IMR-90 (cell line): ENCODE data around the gene ATP10A. TPM values are rescaled to one million over a fixed set of nuclear protein-coding genes. Genes with fewer than 3 reads are reported as not detected.

ENCODE experiments used
- ATAC-seq: fragments of 200-7000 bp; cut with Tn5 transposase; 2 replicates; pipeline ENCODE4 v1.9.1; 2020; ENCODE audit warnings: low read depth, mild to moderate bottlenecking, moderate library complexity
- BruUV-seq: library from RNA; stranded (reverse); fragments of 400-500 nt; replicated peaks from 2 replicates; lab custom pipeline; 2021; lab: Mats Ljungman, UMichigan
- CTCF ChIA-PET: fragments of 300-600 bp; formaldehyde crosslinking; extraction: SDS; loops from one replicate; lab custom pipeline; 2021; ENCODE audit warnings: antibody characterized with exemption; lab: Yijun Ruan, JAX
- POLR2A ChIA-PET: fragments of 300-600 bp; sonication (Branson Sonifier 250); formaldehyde crosslinking; loops from one replicate; lab custom pipeline; 2022; ENCODE audit warnings: antibody characterized with exemption; ENCODE audit not compliant: unreplicated experiment; lab: Charles Lee
- DNase-seq: peaks from one replicate; pipeline ENCODE4 v3.0.0; 2013
- H2AFZ ChIP-seq: replicated peaks from 2 replicates; pipeline ENCODE3; 2013; ENCODE audit warnings: low read length, mild to moderate bottlenecking; ENCODE audit not compliant: poor library complexity
- H2AK5ac ChIP-seq: 2 replicates; pipeline ENCODE4 v1.6.1; 2013; ENCODE audit warnings: low read depth, low read length, inconsistent platforms
- H2AK9ac ChIP-seq: replicated peaks from 2 replicates; pipeline ENCODE3; 2013; ENCODE audit warnings: mild to moderate bottlenecking, low read depth, low read length, moderate library complexity; ENCODE audit not compliant: poor library complexity
- H2BK120ac ChIP-seq: 2 replicates; pipeline ENCODE4 v1.6.1; 2013; ENCODE audit warnings: low read depth, low read length, inconsistent platforms
- H2BK15ac ChIP-seq: 3 replicates; pipeline ENCODE4 v1.6.1; 2013; ENCODE audit warnings: low read depth, low read length, inconsistent platforms
- H2BK20ac ChIP-seq: 2 replicates; pipeline ENCODE4 v1.6.1; 2013; ENCODE audit warnings: low read depth, mild to moderate bottlenecking, inconsistent platforms, low read length, moderate library complexity
- H2BK5ac ChIP-seq: 2 replicates; pipeline ENCODE4 v1.6.1; 2013; ENCODE audit warnings: mild to moderate bottlenecking, low read depth, low read length, inconsistent platforms; ENCODE audit not compliant: poor library complexity, severe bottlenecking
- H3K14ac ChIP-seq: replicated peaks from 2 replicates; pipeline ENCODE4 v1.6.1; 2013; ENCODE audit warnings: low read depth, low read length, inconsistent platforms
- H3K18ac ChIP-seq: 2 replicates; pipeline ENCODE4 v1.6.1; 2013; ENCODE audit warnings: low read depth, low read length, control low read depth
- H3K23ac ChIP-seq: 2 replicates; pipeline ENCODE4 v1.6.1; 2013; ENCODE audit warnings: low read depth, low read length, inconsistent platforms
- H3K27ac ChIP-seq: 2 replicates; pipeline ENCODE4 v1.5.1; 2013; ENCODE audit warnings: mild to moderate bottlenecking, control low read depth, low read length; ENCODE audit not compliant: insufficient read depth
- H3K27me3 ChIP-seq: 2 replicates; pipeline ENCODE4 v1.6.1; 2013; ENCODE audit warnings: low read length; ENCODE audit not compliant: control insufficient read depth, insufficient read depth
- H3K36me3 ChIP-seq: 2 replicates; pipeline ENCODE4 v1.6.1; 2013; ENCODE audit warnings: low read length, mixed read lengths; ENCODE audit not compliant: control insufficient read depth, insufficient read depth
- H3K4ac ChIP-seq: 2 replicates; pipeline ENCODE4 v1.6.1; 2013; ENCODE audit warnings: low read depth, low read length, inconsistent platforms
- H3K4me1 ChIP-seq: 2 replicates; pipeline ENCODE4 v1.6.1; 2013; ENCODE audit warnings: low read length, mixed read lengths; ENCODE audit not compliant: control insufficient read depth, insufficient read depth
- H3K4me2 ChIP-seq: 2 replicates; pipeline ENCODE4 v1.6.1; 2013; ENCODE audit warnings: low read depth, mild to moderate bottlenecking, control low read depth, low read length, moderate library complexity
- H3K4me3 ChIP-seq: 2 replicates; pipeline ENCODE4 v1.5.1; 2013; ENCODE audit warnings: low read depth, mild to moderate bottlenecking, control low read depth, low read length, moderate library complexity; ENCODE audit not compliant: insufficient read depth
- H3K56ac ChIP-seq: 2 replicates; pipeline ENCODE4 v1.6.1; 2013; ENCODE audit warnings: low read length, inconsistent platforms; ENCODE audit not compliant: insufficient read depth; ENCODE audit errors: extremely low read depth
- H3K79me1 ChIP-seq, 2 experiments: 2 replicates each; pipeline ENCODE4 v1.6.1; 2013; ENCODE audit warnings: low read length in 2 of 2, inconsistent platforms in 1 of 2, low read depth in 1 of 2
- H3K9ac ChIP-seq: 2 replicates; pipeline ENCODE4 v1.6.1; 2013; ENCODE audit warnings: low read depth, low read length, control low read depth
- H3K9me1 ChIP-seq: 2 replicates; pipeline ENCODE4 v1.6.1; 2013; ENCODE audit warnings: low read length, inconsistent platforms; ENCODE audit not compliant: insufficient read depth
- H3K9me3 ChIP-seq: 2 replicates; pipeline ENCODE4 v1.6.1; 2013; ENCODE audit warnings: low read length; ENCODE audit not compliant: control insufficient read depth, insufficient read depth
- H4K20me1 ChIP-seq: 2 replicates; pipeline ENCODE4 v1.6.1; 2013; ENCODE audit warnings: low read length, inconsistent platforms; ENCODE audit not compliant: insufficient read depth
- H4K5ac ChIP-seq: 2 replicates; pipeline ENCODE4 v1.6.1; 2013; ENCODE audit warnings: mild to moderate bottlenecking, low read depth, low read length, control low read depth
- H4K8ac ChIP-seq, 2 experiments: 2 replicates each; pipeline ENCODE4 v1.6.1; 2013; ENCODE audit warnings: low read depth in 2 of 2, low read length in 2 of 2, control low read depth in 1 of 2, inconsistent platforms in 1 of 2
- H4K91ac ChIP-seq: 2 replicates; pipeline ENCODE4 v1.6.1; 2013; ENCODE audit warnings: low read depth, low read length, inconsistent platforms; ENCODE audit not compliant: insufficient read depth
- CEBPB ChIP-seq: IDR thresholded peaks from 2 replicates; pipeline ENCODE4 v1.6.1; 2012; ENCODE audit warnings: low read depth, low read length, improper control_type of control experiment
- CHD1 ChIP-seq: IDR thresholded peaks from 2 replicates; pipeline ENCODE4 v1.6.1; 2012; ENCODE audit warnings: low read depth, low read length, improper control_type of control experiment
- CTCF ChIP-seq: conservative IDR thresholded peaks from 2 replicates; pipeline ENCODE4 v1.5.1; 2012; ENCODE audit warnings: mild to moderate bottlenecking, low read depth, low read length, improper control_type of control experiment
- FOS ChIP-seq: fragments of 150-350 bp; IDR thresholded peaks from 2 replicates; pipeline ENCODE4 v1.6.1; 2016; ENCODE audit warnings: low read depth, low read length
- MAZ ChIP-seq: IDR thresholded peaks from 2 replicates; pipeline ENCODE4 v1.6.1; 2012; ENCODE audit warnings: low read depth, mild to moderate bottlenecking, low read length, improper control_type of control experiment, moderate library complexity, borderline replicate concordance
- MXI1 ChIP-seq: IDR thresholded peaks from 2 replicates; pipeline ENCODE4 v1.6.1; 2012; ENCODE audit warnings: low read depth, mild to moderate bottlenecking, low read length, moderate library complexity, borderline replicate concordance
- NFE2L2 ChIP-seq: fragments of 150-350 bp; IDR thresholded peaks from 2 replicates; pipeline ENCODE4 v1.6.1; 2016; ENCODE audit warnings: low read depth, mild to moderate bottlenecking, low read length
- POLR2A ChIP-seq: IDR thresholded peaks from 2 replicates; pipeline ENCODE4 v1.6.1; 2012; ENCODE audit warnings: mild to moderate bottlenecking, low read depth, low read length
- RAD21 ChIP-seq: IDR thresholded peaks from 2 replicates; pipeline ENCODE4 v1.6.1; 2012; ENCODE audit warnings: low read length, improper control_type of control experiment
- RFX5 ChIP-seq: IDR thresholded peaks from 2 replicates; pipeline ENCODE4 v1.8.0; 2012; ENCODE audit warnings: low read depth, mild to moderate bottlenecking, low read length, moderate library complexity
- SMC3 ChIP-seq: fragments of 150-350 bp; IDR thresholded peaks from 2 replicates; pipeline ENCODE4 v1.6.1; 2016; ENCODE audit warnings: low read depth, mild to moderate bottlenecking, antibody characterized with exemption, low read length, moderate library complexity
- USF2 ChIP-seq: fragments of 150-350 bp; IDR thresholded peaks from 2 replicates; pipeline ENCODE4 v1.6.1; 2017; ENCODE audit warnings: mild to moderate bottlenecking, antibody characterized with exemption, low read length, low read depth
- WGBS, 2 experiments: methylation state at CpG; one replicate each; pipeline versions ENCODE4 v1.1.5 to v1.1.7; 2013; ENCODE audit warnings: missing lambda C conversion rate in 2 of 2; ENCODE audit not compliant: insufficient read length in 1 of 2; ENCODE audit errors: extremely low coverage in 2 of 2; 5-methylcytosine and 5-hydroxymethylcytosine counted together
- dilution Hi-C: fragments of 300-500 bp; cut with HindIII; formaldehyde crosslinking; loops from one replicate; pipeline ENCODE4 v1.14.3; 2018; ENCODE audit warnings: low sequenced_read_pairs; ENCODE audit not compliant: unreplicated experiment
- in situ Hi-C: fragments of 300-500 bp; cut with MboI; formaldehyde crosslinking; loops from 3 replicates; pipeline ENCODE4 v1.14.3; 2019; ENCODE audit warnings: low sequenced_read_pairs, inconsistent platforms, mixed read lengths
- intact Hi-C: fragments of 100-400 bp; cut with micrococcal nuclease; formaldehyde crosslinking; loops from 2 replicates; pipeline ENCODE4 v1.10.0; 2022
- polyA plus RNA-seq, 3 experiments: library from polyadenylated mRNA; depleted of rRNA; stranded (reverse); fragments of >200 nt; gene quantifications; 2 replicates each; pipeline ENCODE4 v1.2.3, GENCODE V29; 2012; ENCODE audit warnings: low replicate concordance in 1 of 3
- total RNA-seq: library from RNA; depleted of rRNA; stranded (reverse); fragments of >200 nt; gene quantifications from 2 replicates; pipeline ENCODE4 v1.2.3, GENCODE V29; 2012

The ATP10A gene
- total and polyA plus RNA-seq, 2 of the 4 experiments (the other 2 are of a cell fraction) = 13.8 to 16.0 TPM

- Histone ChIP-seq H3K9me3 (no peaks in the 10 kb centered on the region), H3K9me1 (no peaks in the 10 kb centered on the region), H3K18ac (no peak overlapping the region), H4K5ac (no peak overlapping the region), H2AK9ac (no peak overlapping the region), H2BK120ac (no peak overlapping the region), H3K23ac (no peak overlapping the region), H2BK5ac (no peak overlapping the region), H4K91ac (no peak overlapping the region), H3K36me3 (no peaks in the 10 kb centered on the region), H2BK15ac (no peak overlapping the region), H2AK5ac (no peak overlapping the region), H3K79me1 (no peaks in the 10 kb centered on the region), H3K4me2 (no peak overlapping the region), H4K8ac (no peak overlapping the region), H3K4me1 (no peaks in the 10 kb centered on the region), H3K4me3 (no peak overlapping the region), H3K14ac (no peak overlapping the region), H2AFZ (no peak overlapping the region), H3K4ac (no peak overlapping the region), H2BK20ac (no peak overlapping the region), H4K20me1 (no peaks in the 10 kb centered on the region), H3K27me3 (peaks cover 21% of the 10 kb centered on the region), H3K56ac (no peak overlapping the region), H3K9ac (no peak overlapping the region), H3K27ac (no peak overlapping the region)
- dilution Hi-C loops (no loop called here), intact Hi-C loops (no loop called here), in situ Hi-C loops (no loop called here)
- DNase-seq = no peak
- ChIA-PET POLR2A (no interaction called here), CTCF (no interaction called here)
- 89% methylated on average over 15 of the region's 19 CpGs; no CpG with 5 or more reads in 1 of the 2 experiments for WGBS, 2 experiments
- BruUV-seq = no TSS peak
- TF ChIP-seq POLR2A = no peak
- TF ChIP-seq CTCF = no peak
- no peak for TF ChIP-seq FOS
- no peak for TF ChIP-seq CEBPB
- no peak for TF ChIP-seq USF2
- TF ChIP-seq RFX5 = no peak
- no peak for TF ChIP-seq RAD21
- no peak for TF ChIP-seq SMC3
- no peak for TF ChIP-seq CHD1
- no peak for TF ChIP-seq MXI1
- no peak for TF ChIP-seq NFE2L2
- no peak for TF ChIP-seq MAZ
- ATAC-seq = no peak
These were observed 204.6 kb downstream of the ATP10A start for GRCh38 chr15:25658560-25658959.
